ENCODE measurements around the gene SCRN2.

The SCRN2 gene

GRCh38 chr17:47872019-47872650 lies 31.1 kb upstream of the SCRN2 start:
- no peak for DNase-seq (ENCODE audit: low read depth)

GRCh38 chr17:47871048-47871447 lies 30.0 kb upstream of the SCRN2 start:
- DNase-seq (ENCODE audit: low read depth): no peak

- DNase-seq (ENCODE audit: low read depth): no peak
These were observed 29.0 kb upstream of the SCRN2 start for GRCh38 chr17:47870056-47870455.

- DNase-seq (ENCODE audit: low read depth): no peak
These were observed 28.0 kb upstream of the SCRN2 start for GRCh38 chr17:47869114-47869513.

GRCh38 chr17:47867813-47868533 lies 26.9 kb upstream of the SCRN2 start:
- no peak for DNase-seq (ENCODE audit: low read depth)

GRCh38 chr17:47866941-47867340 lies 25.9 kb upstream of the SCRN2 start:
- no peak for DNase-seq (ENCODE audit: low read depth)

- DNase-seq (ENCODE audit: low read depth): no peak
These were observed 23.7 kb upstream of the SCRN2 start for GRCh38 chr17:47864791-47865216.

- DNase-seq (ENCODE audit: low read depth): peak; percentile 62
These were observed 21.8 kb upstream of the SCRN2 start for GRCh38 chr17:47862621-47863440.

GRCh38 chr17:47860386-47860785 lies 19.3 kb upstream of the SCRN2 start:
- no peak for DNase-seq (ENCODE audit: low read depth)

- no peak for DNase-seq (ENCODE audit: low read depth)
These were observed 16.7 kb upstream of the SCRN2 start for GRCh38 chr17:47857551-47858455.

- no peak for DNase-seq (ENCODE audit: low read depth)
These were observed 15.8 kb upstream of the SCRN2 start for GRCh38 chr17:47856830-47857229.

GRCh38 chr17:47855737-47856136 lies 14.7 kb upstream of the SCRN2 start:
- DNase-seq (ENCODE audit: low read depth): no peak

GRCh38 chr17:47853616-47854015 lies 12.5 kb upstream of the SCRN2 start:
- DNase-seq (ENCODE audit: low read depth): no peak

GRCh38 chr17:47852113-47852949 lies 11.3 kb upstream of the SCRN2 start:
- no peak for DNase-seq (ENCODE audit: low read depth)

- DNase-seq (ENCODE audit: low read depth): no peak
These were observed 10.7 kb upstream of the SCRN2 start for GRCh38 chr17:47851764-47852112.

GRCh38 chr17:47850692-47851573 lies 9.9 kb upstream of the SCRN2 start, which contains the start of gene SP6:
Gene SP6 (minus strand): TSS chr17:47851163. CDS start chr17:47848429, 2,734 bp downstream.
- DNase-seq (ENCODE audit: low read depth): no peak

GRCh38 chr17:47850373-47850691 lies 9.3 kb upstream of the SCRN2 start:
- no peak for DNase-seq (ENCODE audit: low read depth)

- DNase-seq (ENCODE audit: low read depth): no peak
These were observed 7.1 kb upstream of the SCRN2 start for GRCh38 chr17:47848198-47848513.

GRCh38 chr17:47847341-47848197 lies 6.5 kb upstream of the SCRN2 start:
- no peak for DNase-seq (ENCODE audit: low read depth)
